ENCODE results near the gene OPCML.

OPCML gene

DNA sequence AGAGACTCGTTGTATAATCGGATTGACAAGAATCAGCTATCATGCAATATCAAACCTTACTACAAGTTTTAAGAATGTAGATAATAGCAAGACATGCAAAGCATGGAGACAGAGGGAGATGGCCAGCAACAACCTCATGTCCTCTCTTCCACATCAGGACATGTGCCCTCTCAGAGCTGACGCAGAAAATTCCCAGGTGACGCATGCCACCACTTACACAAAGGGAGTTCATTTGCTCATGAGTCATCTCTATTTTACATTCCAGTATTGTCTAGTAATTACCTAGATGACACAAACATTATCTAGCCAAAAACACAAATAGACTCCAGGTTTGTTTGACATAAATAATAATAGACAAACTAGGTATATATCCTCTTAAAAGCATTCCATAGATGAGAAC, 38.1 kb upstream of the OPCML start:
- no peak for DNase-seq (ENCODE audit: low read depth)

DNA sequence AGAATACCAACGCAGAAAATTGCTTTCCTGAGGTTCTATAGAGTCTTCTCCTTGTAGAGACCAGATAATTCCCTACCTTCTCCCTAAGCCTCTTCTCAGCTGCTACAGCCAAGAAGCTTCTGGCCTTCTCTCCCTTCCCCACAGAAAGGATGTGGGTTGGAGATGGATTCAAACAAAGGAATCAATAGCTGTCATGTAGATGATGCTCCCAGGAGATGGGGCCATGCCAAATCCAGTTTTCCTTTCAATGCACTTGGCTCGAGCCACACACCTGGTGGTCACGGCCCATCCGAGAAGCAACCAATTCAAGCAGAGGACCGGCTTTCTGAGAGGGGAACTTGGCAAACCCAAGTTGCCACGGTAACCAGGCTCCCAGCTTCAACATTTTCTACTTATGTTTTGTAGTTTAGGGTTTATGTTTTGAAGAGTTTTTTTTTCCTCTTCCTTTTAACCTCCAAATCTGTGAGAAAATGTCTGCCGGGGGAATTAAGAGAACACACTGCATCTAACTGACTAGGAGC, 31.3 kb upstream of the OPCML start:
- no peak overlapping the region for H3K4me3 ChIP-seq (ENCODE audit: control insufficient read depth, low read depth, low read length)
- TF ChIP-seq, protein P1, sequence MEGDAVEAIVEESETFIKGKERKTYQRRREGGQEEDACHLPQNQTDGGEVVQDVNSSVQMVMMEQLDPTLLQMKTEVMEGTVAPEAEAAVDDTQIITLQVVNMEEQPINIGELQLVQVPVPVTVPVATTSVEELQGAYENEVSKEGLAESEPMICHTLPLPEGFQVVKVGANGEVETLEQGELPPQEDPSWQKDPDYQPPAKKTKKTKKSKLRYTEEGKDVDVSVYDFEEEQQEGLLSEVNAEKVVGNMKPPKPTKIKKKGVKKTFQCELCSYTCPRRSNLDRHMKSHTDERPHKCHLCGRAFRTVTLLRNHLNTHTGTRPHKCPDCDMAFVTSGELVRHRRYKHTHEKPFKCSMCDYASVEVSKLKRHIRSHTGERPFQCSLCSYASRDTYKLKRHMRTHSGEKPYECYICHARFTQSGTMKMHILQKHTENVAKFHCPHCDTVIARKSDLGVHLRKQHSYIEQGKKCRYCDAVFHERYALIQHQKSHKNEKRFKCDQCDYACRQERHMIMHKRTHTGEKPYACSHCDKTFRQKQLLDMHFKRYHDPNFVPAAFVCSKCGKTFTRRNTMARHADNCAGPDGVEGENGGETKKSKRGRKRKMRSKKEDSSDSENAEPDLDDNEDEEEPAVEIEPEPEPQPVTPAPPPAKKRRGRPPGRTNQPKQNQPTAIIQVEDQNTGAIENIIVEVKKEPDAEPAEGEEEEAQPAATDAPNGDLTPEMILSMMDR (IDR thresholded peaks at IDR 0.05; ENCODE audit: control insufficient read depth, insufficient read depth, low read depth, low read length, missing control alignments), result no peak

More for the DNA sequence above, 38.1 kb upstream of the OPCML start:
- H3K4me3 ChIP-seq (ENCODE audit: control insufficient read depth, low read depth, low read length), result no peak overlapping the region
- TF ChIP-seq, protein P1 (IDR thresholded peaks at IDR 0.05; ENCODE audit: control insufficient read depth, insufficient read depth, low read depth, low read length, missing control alignments), result no peak

DNA sequence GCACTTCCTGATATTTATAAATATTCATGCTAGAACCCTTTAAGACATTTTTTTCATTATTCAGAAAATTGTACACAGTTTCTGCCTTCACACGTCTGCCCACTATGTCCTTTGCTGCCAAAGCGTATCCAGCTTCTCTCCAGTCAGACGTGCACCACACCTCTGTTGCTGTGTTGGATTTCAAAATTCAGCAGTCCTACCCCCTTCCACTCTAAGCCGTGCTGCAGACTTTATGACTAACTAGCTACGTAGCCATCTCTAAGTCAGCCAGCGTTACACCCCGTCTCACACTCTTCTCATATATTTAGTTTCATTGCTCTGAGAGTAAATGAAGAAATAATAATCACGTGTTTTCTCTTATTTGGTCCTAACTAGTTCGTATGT, 28.2 kb upstream of the OPCML start:
- TF ChIP-seq, protein P1 (IDR thresholded peaks at IDR 0.05; ENCODE audit: control insufficient read depth, insufficient read depth, low read depth, low read length, missing control alignments), result no peak
- H3K4me3 ChIP-seq (ENCODE audit: control insufficient read depth, low read depth, low read length), result no peak overlapping the region

More for the DNA sequence above, 31.3 kb upstream of the OPCML start:
- DNase-seq (ENCODE audit: low read depth), result no peak

DNA sequence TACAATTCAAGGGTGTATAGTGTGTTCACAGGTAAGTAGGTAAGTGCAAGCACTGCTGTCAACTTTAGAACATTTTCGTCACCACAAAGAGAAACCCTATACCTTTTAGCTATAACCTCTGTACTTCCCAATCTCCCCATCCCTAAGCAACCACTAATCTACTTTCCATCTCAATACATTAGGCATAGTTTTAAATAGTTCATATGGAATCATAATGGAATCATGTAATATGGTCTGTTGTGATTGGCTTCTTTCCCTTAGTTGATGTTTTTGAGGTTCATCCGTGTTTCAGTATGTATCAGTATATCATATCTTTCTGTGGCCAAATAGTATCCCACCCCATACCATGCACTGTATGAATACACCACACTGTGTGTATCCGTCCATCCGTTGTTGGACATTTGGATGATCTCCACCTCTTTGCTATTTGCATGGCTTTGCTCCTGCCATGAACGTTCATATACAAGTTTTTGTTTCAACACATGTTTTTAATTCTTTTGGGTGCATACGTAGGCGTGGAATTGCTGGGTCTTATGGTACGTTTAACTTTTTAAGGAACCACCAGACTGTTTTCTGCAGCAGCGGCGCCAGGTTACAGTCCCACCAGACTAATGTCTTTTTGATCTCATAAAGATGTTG, 27.7 kb upstream of the OPCML start:
- no peak for DNase-seq (ENCODE audit: low read depth)
- TF ChIP-seq, protein P1 (IDR thresholded peaks at IDR 0.05; ENCODE audit: control insufficient read depth, insufficient read depth, low read depth, low read length, missing control alignments), result no peak
- no peak overlapping the region for H3K4me3 ChIP-seq (ENCODE audit: control insufficient read depth, low read depth, low read length)

More for the DNA sequence above, 28.2 kb upstream of the OPCML start:
- DNase-seq (ENCODE audit: low read depth), result no peak

- DNase-seq (ENCODE audit: low read depth), result no peak
- TF ChIP-seq, protein P1 (IDR thresholded peaks at IDR 0.05; ENCODE audit: control insufficient read depth, insufficient read depth, low read depth, low read length, missing control alignments), result no peak
Measured at GRCh38 chr11:133559382-133559781, 27.1 kb upstream of the OPCML start.

DNA sequence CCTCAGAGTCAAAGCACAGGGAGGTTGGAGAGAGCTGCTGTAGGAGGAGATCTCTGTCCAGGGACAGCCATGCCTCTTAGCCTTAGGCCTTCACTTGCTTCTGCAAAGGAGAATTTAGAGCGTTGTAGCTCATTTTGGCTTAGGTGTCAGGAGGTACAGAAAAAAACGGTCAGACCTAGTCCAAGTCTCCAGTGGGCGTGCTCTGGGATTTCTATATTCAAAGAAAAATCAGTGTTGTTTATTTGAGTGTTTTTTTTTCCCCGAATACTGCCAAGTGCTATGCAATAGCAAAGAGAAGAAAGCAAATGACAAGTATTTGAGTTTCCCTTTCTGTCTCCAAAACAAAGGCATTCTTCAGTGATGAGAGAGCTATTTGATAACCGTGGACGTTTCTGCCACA, 22.7 kb upstream of the OPCML start:
- DNase-seq (ENCODE audit: low read depth), result no peak

More at GRCh38 chr11:133559382-133559781, 27.1 kb upstream of the OPCML start:
- H3K4me3 ChIP-seq (ENCODE audit: control insufficient read depth, low read depth, low read length), result no peak overlapping the region

More for the DNA sequence above, 22.7 kb upstream of the OPCML start:
- H3K4me3 ChIP-seq (ENCODE audit: control insufficient read depth, low read depth, low read length), result no peak overlapping the region
- TF ChIP-seq, protein P1 (IDR thresholded peaks at IDR 0.05; ENCODE audit: control insufficient read depth, insufficient read depth, low read depth, low read length, missing control alignments), result no peak

Data from AG09309 (cell line).